Ascending aorta (tissue), 2 donors: ENCODE results near the gene POU2F3. TPM values are rescaled to one million over a fixed set of nuclear protein-coding genes. Genes with fewer than 3 reads are reported as not detected.

ENCODE experiments used
- DNase-seq, 2 donors: peaks; one replicate each; pipeline ENCODE4 v3.0.0-alpha.2; 2019; ENCODE audit warnings: low spot score in 2 of 2
- H3K27ac ChIP-seq, 2 donors: fragments of 200-600 bp; sonication (generic); one replicate each; pipeline ENCODE4 v1.5.1; 2016 to 2017; ENCODE audit warnings: mild to moderate bottlenecking in 1 of 2
- H3K27me3 ChIP-seq: fragments of 200-600 bp; sonication (generic); one replicate; pipeline ENCODE4 v1.5.1; 2017
- H3K36me3 ChIP-seq, 2 donors: fragments of 200-600 bp; sonication (generic); one replicate each; pipeline ENCODE4 v1.5.1; 2016
- H3K4me1 ChIP-seq, 2 donors: fragments of 200-600 bp; sonication (generic); one replicate each; pipeline ENCODE4 v1.5.1; 2016 to 2017; ENCODE audit warnings: mild to moderate bottlenecking in 1 of 2
- H3K4me3 ChIP-seq, 2 donors: fragments of 200-600 bp; sonication (generic); one replicate each; pipeline ENCODE4 v1.5.1; 2016 to 2017; ENCODE audit warnings: mild to moderate bottlenecking in 1 of 2
- H3K9me3 ChIP-seq, 2 donors: fragments of 200-600 bp; sonication (generic); one replicate each; pipeline ENCODE4 v1.5.1; 2016
- intact Hi-C: fragments of 100-400 bp; cut with DNase I; formaldehyde crosslinking; loops from one replicate; pipeline ENCODE4 v1.15.1; 2023
- total RNA-seq: library from RNA; depleted of rRNA; stranded (reverse); fragments of >200 nt; gene quantifications from one replicate; pipeline ENCODE4 v1.1.0, GENCODE V29; 2016
- TF ChIP-seq, protein P1 (sequence below), 3 experiments: fragments of 200-600 bp in 2 of 3; fragments of 450-650 bp in 1 of 3; sonication (generic) in 2 of 3; IDR thresholded peaks; one replicate each; pipeline ENCODE4 v1.5.1; 2016 to 2019; ENCODE audit warnings: antibody characterized with exemption in 3 of 3, mild to moderate bottlenecking in 1 of 3, moderate library complexity in 1 of 3

POU2F3 gene
- total RNA-seq, 1 donor from 2014 or later: not detected

DNA sequence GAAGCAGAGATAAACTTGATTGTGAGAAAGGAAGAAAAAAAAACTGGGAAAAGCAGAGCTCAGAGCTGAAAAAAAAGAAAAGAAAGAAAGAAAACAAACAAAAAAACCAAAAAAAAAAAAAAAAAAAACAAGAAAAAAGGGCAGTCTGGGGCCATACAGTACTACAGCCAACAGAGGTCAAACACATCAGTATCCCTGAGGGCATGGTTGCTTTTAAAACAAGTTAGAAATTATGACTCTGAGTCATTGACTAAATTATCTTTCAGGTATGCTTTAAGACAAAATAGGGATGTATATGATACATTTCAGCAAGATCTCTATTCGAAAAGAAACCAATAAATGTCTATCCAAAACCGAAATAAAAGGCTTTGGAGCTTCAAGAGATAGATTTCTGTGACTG is 48.1 kb downstream of the POU2F3 start:
- Histone ChIP-seq H3K27me3 (no peaks in the 10 kb centered on the region), H3K4me3 (no peak overlapping the region), H3K27ac (no peak overlapping the region), H3K9me3 (no peaks in the 10 kb centered on the region), H3K4me1 (no peaks in the 10 kb centered on the region), H3K36me3 (no peaks in the 10 kb centered on the region)
- intact Hi-C loops: no loop called here
- TF ChIP-seq, protein P1, sequence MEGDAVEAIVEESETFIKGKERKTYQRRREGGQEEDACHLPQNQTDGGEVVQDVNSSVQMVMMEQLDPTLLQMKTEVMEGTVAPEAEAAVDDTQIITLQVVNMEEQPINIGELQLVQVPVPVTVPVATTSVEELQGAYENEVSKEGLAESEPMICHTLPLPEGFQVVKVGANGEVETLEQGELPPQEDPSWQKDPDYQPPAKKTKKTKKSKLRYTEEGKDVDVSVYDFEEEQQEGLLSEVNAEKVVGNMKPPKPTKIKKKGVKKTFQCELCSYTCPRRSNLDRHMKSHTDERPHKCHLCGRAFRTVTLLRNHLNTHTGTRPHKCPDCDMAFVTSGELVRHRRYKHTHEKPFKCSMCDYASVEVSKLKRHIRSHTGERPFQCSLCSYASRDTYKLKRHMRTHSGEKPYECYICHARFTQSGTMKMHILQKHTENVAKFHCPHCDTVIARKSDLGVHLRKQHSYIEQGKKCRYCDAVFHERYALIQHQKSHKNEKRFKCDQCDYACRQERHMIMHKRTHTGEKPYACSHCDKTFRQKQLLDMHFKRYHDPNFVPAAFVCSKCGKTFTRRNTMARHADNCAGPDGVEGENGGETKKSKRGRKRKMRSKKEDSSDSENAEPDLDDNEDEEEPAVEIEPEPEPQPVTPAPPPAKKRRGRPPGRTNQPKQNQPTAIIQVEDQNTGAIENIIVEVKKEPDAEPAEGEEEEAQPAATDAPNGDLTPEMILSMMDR (IDR thresholded peaks at IDR 0.05): no peak
- no peak for DNase-seq

DNA sequence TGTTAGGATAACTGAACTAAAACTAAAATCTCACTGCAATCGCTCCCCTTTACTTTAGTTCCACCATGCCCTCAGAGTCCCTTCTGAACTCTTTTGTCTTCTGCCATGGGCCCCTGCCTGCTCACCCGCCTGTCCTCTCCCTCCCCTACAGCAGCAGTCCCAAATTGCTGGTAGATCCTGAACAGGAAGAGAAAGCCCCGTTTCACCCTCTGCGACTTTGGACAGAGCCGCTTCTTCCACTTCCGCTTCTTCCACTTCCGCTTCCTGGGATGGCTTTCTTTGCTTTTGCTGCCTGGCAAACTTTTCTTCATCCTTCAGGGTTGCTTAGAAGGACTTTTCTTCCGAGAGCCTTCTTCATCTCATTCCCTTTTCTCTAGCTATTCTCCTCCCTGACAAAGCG is 49.5 kb downstream of the POU2F3 start:
- TF ChIP-seq, protein P1 (IDR thresholded peaks at IDR 0.05): no peak
- Histone ChIP-seq H3K9me3 (no peaks in the 10 kb centered on the region), H3K27ac (no peak overlapping the region), H3K4me3 (no peak overlapping the region), H3K4me1 (no peaks in the 10 kb centered on the region), H3K36me3 (no peaks in the 10 kb centered on the region), H3K27me3 (no peaks in the 10 kb centered on the region)
- DNase-seq: no peak
- intact Hi-C loops: no loop called here

DNA sequence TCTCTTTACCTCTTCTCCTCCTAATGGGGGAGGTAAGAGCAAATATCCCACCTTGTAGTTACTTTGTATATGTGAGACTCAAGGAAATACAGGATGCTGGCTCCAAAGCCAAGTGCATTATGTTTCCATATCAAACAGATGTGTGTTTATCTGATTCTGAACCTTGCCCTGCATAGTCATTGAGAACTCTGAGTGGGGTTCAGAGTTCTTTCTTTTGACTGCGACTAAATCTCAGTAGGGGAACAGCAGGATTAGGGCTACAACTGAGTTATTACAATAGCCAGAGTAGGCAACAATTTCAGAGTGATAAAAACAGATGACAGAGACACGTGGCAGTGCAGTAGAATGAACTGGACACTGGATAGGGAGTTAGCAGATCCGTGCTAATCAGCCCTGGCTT is 51.0 kb downstream of the POU2F3 start:
- H3K4me1 ChIP-seq: no peaks in the 10 kb centered on the region
- intact Hi-C loops: no loop called here
- no peak for DNase-seq
- H3K9me3 ChIP-seq: no peaks in the 10 kb centered on the region
- H3K27ac ChIP-seq: no peak overlapping the region
- no peak overlapping the region for H3K4me3 ChIP-seq
- no peaks in the 10 kb centered on the region for H3K36me3 ChIP-seq
- TF ChIP-seq, protein P1 (IDR thresholded peaks at IDR 0.05): no peak
- no peaks in the 10 kb centered on the region for H3K27me3 ChIP-seq

DNA sequence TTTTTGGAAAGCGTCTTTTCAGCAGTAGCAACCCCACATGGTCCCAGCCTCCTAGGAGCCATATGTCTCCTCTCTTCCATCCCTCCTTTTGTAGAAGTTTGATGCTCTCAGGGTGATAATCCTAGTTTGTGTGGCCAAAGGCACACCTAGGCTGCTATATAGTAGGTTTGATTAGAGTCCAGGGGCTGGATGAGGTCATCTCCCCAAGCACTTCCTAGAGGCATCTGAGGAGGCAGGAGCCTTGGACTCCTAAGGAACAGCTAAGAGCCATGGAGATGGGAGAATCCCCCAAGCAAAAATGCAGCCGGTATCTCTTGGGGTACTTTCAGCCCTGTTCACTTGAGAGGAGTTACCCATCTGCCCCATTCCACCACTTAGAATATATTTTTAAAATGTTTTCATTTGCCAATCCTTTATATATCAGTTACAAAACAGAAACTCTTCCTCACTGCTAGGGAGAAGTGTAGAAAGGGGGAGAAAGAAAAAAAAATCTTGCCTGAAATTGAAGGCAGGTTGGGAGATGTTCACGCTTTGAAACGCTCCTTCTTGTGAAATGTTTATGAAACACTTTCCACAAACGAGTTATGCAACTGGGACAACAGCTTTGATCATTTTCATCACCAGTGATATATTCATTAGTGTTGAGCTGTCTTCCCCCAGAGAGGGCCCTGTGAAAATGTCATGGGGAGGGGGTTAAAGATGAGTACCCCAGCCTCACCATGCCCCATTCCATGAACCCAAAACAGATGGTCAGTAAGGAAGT is 53.3 kb downstream of the POU2F3 start:
- TF ChIP-seq, protein P1 (IDR thresholded peaks at IDR 0.05): no peak
- H3K27me3 ChIP-seq: no peaks in the 10 kb centered on the region
- H3K27ac ChIP-seq: no peak overlapping the region
- no peaks in the 10 kb centered on the region for H3K9me3 ChIP-seq
- H3K4me3 ChIP-seq: no peak overlapping the region
- intact Hi-C loops: no loop called here
- H3K4me1 ChIP-seq: no peaks in the 10 kb centered on the region
- DNase-seq: no peak
- H3K36me3 ChIP-seq: no peaks in the 10 kb centered on the region

DNA sequence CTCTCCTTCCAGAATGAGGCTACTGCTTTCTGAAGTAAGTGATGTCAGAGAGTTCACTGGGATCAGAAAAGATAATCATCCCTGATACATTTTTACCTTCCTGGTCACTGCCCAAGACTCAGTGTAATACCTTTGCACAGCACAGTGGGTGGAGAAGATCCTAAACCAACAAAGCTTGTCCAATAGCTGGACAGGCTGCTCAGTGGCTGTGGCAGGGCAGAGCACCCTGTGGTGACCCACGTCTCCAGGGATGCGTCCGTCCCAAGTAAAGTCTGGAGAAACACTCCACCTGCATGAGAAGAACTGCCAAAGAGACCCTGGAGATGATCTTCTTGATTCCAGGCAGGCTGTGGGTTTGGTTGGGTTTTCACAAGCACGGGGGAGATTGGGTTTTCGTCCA is 54.2 kb downstream of the POU2F3 start:
- Histone ChIP-seq H3K27ac (no peak overlapping the region), H3K4me3 (no peak overlapping the region), H3K36me3 (no peaks in the 10 kb centered on the region), H3K27me3 (no peaks in the 10 kb centered on the region), H3K9me3 (no peaks in the 10 kb centered on the region), H3K4me1 (no peaks in the 10 kb centered on the region)
- TF ChIP-seq, protein P1 (IDR thresholded peaks at IDR 0.05): no peak
- no peak for DNase-seq
- intact Hi-C loops: no loop called here
